ENCODE results near the gene MYD88. TPM values are rescaled to one million over a fixed set of nuclear protein-coding genes. Genes with fewer than 3 reads are reported as not detected.

MYD88 gene
- total RNA-seq, 1 donor: 8.7 TPM

- no peak overlapping the region for H3K4me2 ChIP-seq (ENCODE audit: insufficient read depth, low read length)
- no peak overlapping the region for H3K4me3 ChIP-seq (ENCODE audit: insufficient read depth, low read length)
- H4K20me1 ChIP-seq (ENCODE audit: insufficient read depth, low read length): peaks cover 10% of the 10 kb centered on the region
- H3K27me3 ChIP-seq (ENCODE audit: insufficient read depth, low read length): no peaks in the 10 kb centered on the region
- no peak overlapping the region for H2AFZ ChIP-seq (ENCODE audit: low read length)
- H3K4me1 ChIP-seq (ENCODE audit: insufficient read depth, low read length): no peaks in the 10 kb centered on the region
- no peaks in the 10 kb centered on the region for H3K79me2 ChIP-seq (ENCODE audit: insufficient read depth, low read length)
- H3K27ac ChIP-seq (ENCODE audit: low read depth, low read length): no peak overlapping the region
- no peak for DNase-seq (ENCODE audit: insufficient read length, low spot score, missing footprints)
- H3K9me3 ChIP-seq (ENCODE audit: low read depth, low read length): no peaks in the 10 kb centered on the region
- peaks cover 59% of the 10 kb centered on the region for H3K36me3 ChIP-seq (ENCODE audit: insufficient read depth, low read length)
- no peak for TF ChIP-seq CTCF (IDR thresholded peaks at IDR 0.05; ENCODE audit: extremely low read depth, low read depth, low read length)
Observed at GRCh38 chr3:38124324-38125122, 13.9 kb upstream of the MYD88 start.

GRCh38 chr3:38125305-38126120 lies 12.9 kb upstream of the MYD88 start:
- no peak for TF ChIP-seq CTCF (IDR thresholded peaks at IDR 0.05; ENCODE audit: extremely low read depth, low read depth, low read length)

GRCh38 chr3:38126121-38126892 lies 12.2 kb upstream of the MYD88 start:
- Histone ChIP-seq H2AFZ (ENCODE audit: low read length) (no peak overlapping the region), H3K4me1 (ENCODE audit: insufficient read depth, low read length) (no peaks in the 10 kb centered on the region), H3K4me2 (ENCODE audit: insufficient read depth, low read length) (no peak overlapping the region), H3K79me2 (ENCODE audit: insufficient read depth, low read length) (no peaks in the 10 kb centered on the region), H4K20me1 (ENCODE audit: insufficient read depth, low read length) (peaks cover 11% of the 10 kb centered on the region), H3K4me3 (ENCODE audit: insufficient read depth, low read length) (no peak overlapping the region), H3K9me3 (ENCODE audit: low read depth, low read length) (no peaks in the 10 kb centered on the region), H3K36me3 (ENCODE audit: insufficient read depth, low read length) (peaks cover 75% of the 10 kb centered on the region), H3K27me3 (ENCODE audit: insufficient read depth, low read length) (no peaks in the 10 kb centered on the region), H3K27ac (ENCODE audit: low read depth, low read length) (no peak overlapping the region)
- TF ChIP-seq CTCF (IDR thresholded peaks at IDR 0.05; ENCODE audit: extremely low read depth, low read depth, low read length): no peak
- DNase-seq (ENCODE audit: insufficient read length, low spot score, missing footprints): no peak

More at GRCh38 chr3:38125305-38126120, 12.9 kb upstream of the MYD88 start:
- H4K20me1 ChIP-seq (ENCODE audit: insufficient read depth, low read length): peaks cover 10% of the 10 kb centered on the region
- H3K4me3 ChIP-seq (ENCODE audit: insufficient read depth, low read length): no peak overlapping the region
- H2AFZ ChIP-seq (ENCODE audit: low read length): no peak overlapping the region
- H3K27ac ChIP-seq (ENCODE audit: low read depth, low read length): no peak overlapping the region
- H3K36me3 ChIP-seq (ENCODE audit: insufficient read depth, low read length): peaks cover 67% of the 10 kb centered on the region
- no peak for DNase-seq (ENCODE audit: insufficient read length, low spot score, missing footprints)
- no peaks in the 10 kb centered on the region for H3K79me2 ChIP-seq (ENCODE audit: insufficient read depth, low read length)
- no peaks in the 10 kb centered on the region for H3K9me3 ChIP-seq (ENCODE audit: low read depth, low read length)
- no peak overlapping the region for H3K4me2 ChIP-seq (ENCODE audit: insufficient read depth, low read length)
- H3K27me3 ChIP-seq (ENCODE audit: insufficient read depth, low read length): no peaks in the 10 kb centered on the region
- H3K4me1 ChIP-seq (ENCODE audit: insufficient read depth, low read length): no peaks in the 10 kb centered on the region

Measured in osteoblast (primary cell).